A673 (cell line): ENCODE data around the gene PTTG2. TPM values are rescaled to one million over a fixed set of nuclear protein-coding genes. Genes with fewer than 3 reads are reported as not detected.

Experiments used
- BruUV-seq: library from RNA; stranded (reverse); fragments of 400-500 nt; replicated peaks from 2 replicates; lab custom pipeline; 2021; lab: Mats Ljungman, UMichigan
- CTCF ChIA-PET: fragments of 300-600 bp; sonication (Branson Sonifier 250); formaldehyde crosslinking; loops from one replicate; lab custom pipeline; 2022; ENCODE audit warnings: antibody characterized with exemption; lab: Charles Lee
- POLR2A ChIA-PET: fragments of 300-600 bp; sonication (Branson Sonifier 250); formaldehyde crosslinking; loops from one replicate; lab custom pipeline; 2022; ENCODE audit warnings: antibody characterized with exemption; ENCODE audit not compliant: low non-redundant PET; lab: Charles Lee
- DNase-seq: peaks from one replicate; pipeline ENCODE4 v3.0.0-alpha.2; 2015; ENCODE audit warnings: low spot score
- H3K27ac ChIP-seq: fragments of 200-600 bp; sonication (generic); 2 replicates; pipeline ENCODE4 v1.5.1; 2016; ENCODE audit warnings: mixed run types, low read depth, mild to moderate bottlenecking, mixed read lengths, antibody characterized with exemption, low read length; ENCODE audit not compliant: poor library complexity, severe bottlenecking
- H3K27me3 ChIP-seq: fragments of 200-600 bp; sonication (generic); replicated peaks from 2 replicates; pipeline ENCODE4 v1.6.1; 2017; ENCODE audit warnings: mixed run types, low read depth, mild to moderate bottlenecking, mixed read lengths, antibody characterized with exemption, low read length; ENCODE audit not compliant: insufficient read depth, poor library complexity
- H3K36me3 ChIP-seq: fragments of 200-600 bp; sonication (generic); 2 replicates; pipeline ENCODE4 v1.6.1; 2016; ENCODE audit warnings: mixed run types, mild to moderate bottlenecking, mixed read lengths, antibody characterized with exemption, low read length; ENCODE audit not compliant: insufficient read depth, poor library complexity, severe bottlenecking
- H3K4me1 ChIP-seq: fragments of 200-600 bp; sonication (generic); 2 replicates; pipeline ENCODE4 v1.6.1; 2017; ENCODE audit warnings: mixed run types, mild to moderate bottlenecking, mixed read lengths, antibody characterized with exemption, low read length; ENCODE audit not compliant: insufficient read depth, poor library complexity, severe bottlenecking
- H3K4me3 ChIP-seq: fragments of 200-600 bp; sonication (generic); 2 replicates; pipeline ENCODE4 v1.5.1; 2016; ENCODE audit warnings: low read depth, mixed run types, mild to moderate bottlenecking, mixed read lengths, low read length; ENCODE audit not compliant: poor library complexity, severe bottlenecking
- H3K9me3 ChIP-seq: fragments of 200-600 bp; sonication (generic); 2 replicates; pipeline ENCODE4 v1.6.1; 2016; ENCODE audit warnings: mixed run types, low read depth, mild to moderate bottlenecking, mixed read lengths, antibody characterized with exemption, low read length; ENCODE audit not compliant: poor library complexity, severe bottlenecking
- EZH2 ChIP-seq: fragments of 200-600 bp; sonication (generic); IDR thresholded peaks from 2 replicates; pipeline ENCODE4 v1.6.1; 2017; ENCODE audit warnings: borderline replicate concordance, low read depth, mild to moderate bottlenecking, mixed read lengths, antibody characterized with exemption, low read length; ENCODE audit not compliant: poor library complexity, severe bottlenecking
- intact Hi-C: fragments of 100-400 bp; cut with micrococcal nuclease; formaldehyde crosslinking; loops from one replicate; pipeline ENCODE4 v1.10.0; 2022; ENCODE audit not compliant: unreplicated experiment
- total RNA-seq: library from RNA; stranded (reverse); gene quantifications from 2 replicates; pipeline ENCODE4 v1.2.3, GENCODE V29; 2021
- TF ChIP-seq, protein P1 (sequence below): fragments of 300-800, 200-600 bp; sonication (generic); conservative IDR thresholded peaks from 2 replicates; pipeline ENCODE4 v1.5.1; 2017; ENCODE audit warnings: low read depth, mild to moderate bottlenecking, antibody characterized with exemption, low read length, moderate library complexity, mixed read lengths

The PTTG2 gene
- total RNA-seq, 1 experiment from 2014 or later: not detected

DNA sequence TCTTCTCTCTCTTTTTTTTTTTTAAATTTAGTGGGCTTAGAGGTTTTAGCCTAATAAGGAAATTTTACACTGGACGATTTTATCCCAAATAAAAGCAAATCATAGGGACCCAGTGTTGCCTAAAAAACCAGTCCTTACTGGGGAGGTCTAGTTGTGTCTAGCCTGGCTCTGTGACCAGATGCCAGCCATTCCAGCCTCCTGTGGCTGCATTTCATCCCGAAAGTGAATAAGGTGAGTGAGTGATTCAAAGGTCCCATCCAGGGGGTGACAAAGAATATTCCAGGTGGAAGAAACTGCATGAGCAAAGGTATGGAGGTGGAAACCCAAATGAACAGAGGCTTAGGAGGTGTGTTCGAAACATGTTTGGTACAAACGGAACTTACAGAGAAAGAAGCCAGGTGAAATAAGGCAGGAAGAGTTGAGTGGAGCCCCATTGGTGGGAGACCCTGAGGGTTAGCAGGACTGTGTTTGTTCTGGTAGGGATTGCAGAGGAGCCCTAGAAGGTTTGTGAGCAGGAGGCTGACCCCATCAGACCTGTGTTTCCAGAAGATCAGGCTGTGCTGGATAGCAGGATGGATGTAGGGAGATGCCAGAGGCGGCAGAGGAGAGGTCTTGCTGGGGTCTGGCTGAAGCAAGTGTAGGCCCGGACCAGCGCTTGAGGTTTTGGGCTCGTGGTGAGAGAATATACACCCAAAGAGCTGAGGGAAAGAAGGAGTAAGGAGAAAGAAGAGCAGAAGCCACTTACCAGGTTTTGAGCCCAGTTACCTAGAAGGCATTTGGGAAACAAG, 31.6 kb downstream of the PTTG2 start:
- CTCF ChIA-PET: no interaction called here
- no peak overlapping the region for H3K4me3 ChIP-seq
- intact Hi-C loops: no loop called here
- H3K9me3 ChIP-seq: no peaks in the 10 kb centered on the region
- no TSS peak for BruUV-seq
- DNase-seq: no peak
- POLR2A ChIA-PET: no interaction called here
- H3K4me1 ChIP-seq: no peaks in the 10 kb centered on the region
- no peak for TF ChIP-seq EZH2
- TF ChIP-seq, protein P1, sequence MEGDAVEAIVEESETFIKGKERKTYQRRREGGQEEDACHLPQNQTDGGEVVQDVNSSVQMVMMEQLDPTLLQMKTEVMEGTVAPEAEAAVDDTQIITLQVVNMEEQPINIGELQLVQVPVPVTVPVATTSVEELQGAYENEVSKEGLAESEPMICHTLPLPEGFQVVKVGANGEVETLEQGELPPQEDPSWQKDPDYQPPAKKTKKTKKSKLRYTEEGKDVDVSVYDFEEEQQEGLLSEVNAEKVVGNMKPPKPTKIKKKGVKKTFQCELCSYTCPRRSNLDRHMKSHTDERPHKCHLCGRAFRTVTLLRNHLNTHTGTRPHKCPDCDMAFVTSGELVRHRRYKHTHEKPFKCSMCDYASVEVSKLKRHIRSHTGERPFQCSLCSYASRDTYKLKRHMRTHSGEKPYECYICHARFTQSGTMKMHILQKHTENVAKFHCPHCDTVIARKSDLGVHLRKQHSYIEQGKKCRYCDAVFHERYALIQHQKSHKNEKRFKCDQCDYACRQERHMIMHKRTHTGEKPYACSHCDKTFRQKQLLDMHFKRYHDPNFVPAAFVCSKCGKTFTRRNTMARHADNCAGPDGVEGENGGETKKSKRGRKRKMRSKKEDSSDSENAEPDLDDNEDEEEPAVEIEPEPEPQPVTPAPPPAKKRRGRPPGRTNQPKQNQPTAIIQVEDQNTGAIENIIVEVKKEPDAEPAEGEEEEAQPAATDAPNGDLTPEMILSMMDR: no peak
- no peaks in the 10 kb centered on the region for H3K36me3 ChIP-seq
- no peaks in the 10 kb centered on the region for H3K27me3 ChIP-seq
- no peak overlapping the region for H3K27ac ChIP-seq

DNA sequence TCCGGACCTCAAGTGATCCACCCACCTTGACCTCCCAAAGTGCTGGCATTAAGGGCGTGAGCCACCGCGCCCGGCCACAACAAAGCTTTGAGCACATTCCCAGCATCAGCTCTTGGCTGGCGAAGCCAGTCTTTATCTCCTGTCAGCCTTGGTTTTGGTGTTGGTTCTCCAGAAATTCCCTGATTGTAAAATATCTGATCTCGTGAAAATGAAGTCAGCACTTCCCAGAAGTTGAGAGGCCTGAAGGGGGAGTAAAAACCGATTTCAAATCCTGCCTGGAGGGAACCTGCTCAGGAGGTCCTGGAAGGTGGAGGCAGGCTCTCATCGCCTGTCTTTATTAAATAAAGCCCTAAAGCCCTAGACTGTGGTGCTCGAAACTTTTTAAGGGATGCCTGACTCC, 33.6 kb downstream of the PTTG2 start:
- Histone ChIP-seq H3K27me3 (no peaks in the 10 kb centered on the region), H3K4me1 (no peaks in the 10 kb centered on the region), H3K9me3 (no peaks in the 10 kb centered on the region), H3K27ac (no peak overlapping the region), H3K4me3 (no peak overlapping the region), H3K36me3 (no peaks in the 10 kb centered on the region)
- TF ChIP-seq, protein P1: no peak
- TF ChIP-seq EZH2: no peak
- POLR2A ChIA-PET: no interaction called here
- CTCF ChIA-PET: no interaction called here
- no TSS peak for BruUV-seq
- no peak for DNase-seq
- intact Hi-C loops: no loop called here

DNA sequence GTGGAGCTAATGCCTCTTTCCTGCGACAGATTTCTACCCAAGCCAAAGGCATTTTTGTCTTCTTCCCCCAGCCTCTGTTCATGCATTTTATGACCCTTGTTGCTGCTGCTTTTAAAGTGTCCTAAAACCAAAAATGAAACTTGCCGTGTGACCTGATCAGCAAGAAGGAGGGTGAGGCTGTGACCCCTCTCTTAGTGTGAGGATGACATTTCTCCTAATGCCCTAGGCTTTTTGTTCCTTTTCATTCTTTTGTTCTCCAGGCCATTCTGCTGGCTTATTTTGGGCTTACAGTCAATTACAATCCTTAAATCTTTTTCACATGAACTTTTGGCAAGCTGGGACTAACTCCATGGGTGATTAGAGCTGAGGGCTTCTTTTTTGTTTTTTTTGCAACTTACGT, 34.4 kb downstream of the PTTG2 start:
- Histone ChIP-seq H3K4me3 (no peak overlapping the region), H3K9me3 (no peaks in the 10 kb centered on the region), H3K27me3 (no peaks in the 10 kb centered on the region), H3K4me1 (no peaks in the 10 kb centered on the region), H3K27ac (no peak overlapping the region), H3K36me3 (no peaks in the 10 kb centered on the region)
- ChIA-PET POLR2A (no interaction called here), CTCF (no interaction called here)
- TF ChIP-seq EZH2: no peak
- TF ChIP-seq, protein P1: no peak
- no TSS peak for BruUV-seq
- DNase-seq: no peak
- intact Hi-C loops: no loop called here
